Endothelial cell of umbilical vein (primary cell): ENCODE measurements around the gene CENPA.

Experiments
- EZH2 ChIP-seq: IDR thresholded peaks from 2 replicates; pipeline ENCODE4 v1.6.1; 2012; ENCODE audit warnings: borderline replicate concordance, low read depth, mild to moderate bottlenecking, moderate library complexity, low read length, inconsistent platforms; ENCODE audit not compliant: severe bottlenecking
- TF ChIP-seq, protein P1 (sequence below), 2 donors: IDR thresholded peaks; 1 replicate in 1 of 2; 2 replicates in 1 of 2; pipeline ENCODE4 v1.5.1; 2011; ENCODE audit warnings: low read length in 2 of 2, mild to moderate bottlenecking in 2 of 2, moderate library complexity in 2 of 2, control low read depth in 1 of 2, inconsistent platforms in 1 of 2, low read depth in 1 of 2; ENCODE audit not compliant: insufficient read depth in 1 of 2; ENCODE audit errors: extremely low read depth in 1 of 2

DNA sequence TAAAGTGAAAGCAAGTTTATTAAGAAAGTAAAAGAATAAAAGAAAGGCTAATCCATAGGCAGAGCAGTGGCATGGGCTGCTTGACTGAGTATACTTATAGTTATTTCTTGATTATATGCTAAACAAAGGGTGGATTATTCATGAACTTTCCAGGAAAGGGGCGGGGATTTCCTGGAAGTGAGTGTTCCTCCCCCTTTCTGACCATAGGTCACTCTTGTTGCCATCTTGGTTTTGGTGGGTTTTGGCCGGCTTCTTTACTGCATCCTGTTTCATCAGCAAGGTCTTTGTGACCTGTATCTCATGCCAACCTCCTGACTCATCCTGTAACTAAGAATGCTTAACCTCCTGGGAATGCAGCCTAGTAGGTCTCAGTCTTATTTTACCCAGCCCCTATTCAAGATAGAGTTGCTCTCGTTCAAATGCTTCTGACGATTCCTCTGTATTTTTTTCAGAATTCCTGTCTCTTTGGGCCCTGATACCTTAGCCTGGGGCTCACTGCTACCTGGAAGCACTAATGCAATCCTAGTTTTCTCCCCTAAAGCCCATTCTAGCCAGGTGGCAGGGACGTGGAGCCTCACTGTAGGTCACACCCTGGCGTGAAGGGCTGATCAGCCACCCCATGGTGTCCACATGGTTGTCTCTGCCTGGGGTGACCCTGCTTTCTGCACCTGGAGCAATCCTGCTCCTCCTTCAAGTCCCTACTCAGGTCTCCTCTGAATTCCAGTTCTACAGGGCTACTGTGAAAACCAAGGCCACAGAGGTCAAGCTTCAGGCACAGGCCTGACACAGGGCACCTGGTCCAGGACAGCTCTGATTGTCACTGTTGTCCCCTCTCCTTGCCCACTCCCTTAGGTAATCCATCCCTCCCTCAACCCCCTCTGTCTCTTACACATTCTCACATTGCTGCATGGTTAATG, 27.7 kb upstream of the CENPA start:
- TF ChIP-seq EZH2 = no peak
- TF ChIP-seq, protein P1, sequence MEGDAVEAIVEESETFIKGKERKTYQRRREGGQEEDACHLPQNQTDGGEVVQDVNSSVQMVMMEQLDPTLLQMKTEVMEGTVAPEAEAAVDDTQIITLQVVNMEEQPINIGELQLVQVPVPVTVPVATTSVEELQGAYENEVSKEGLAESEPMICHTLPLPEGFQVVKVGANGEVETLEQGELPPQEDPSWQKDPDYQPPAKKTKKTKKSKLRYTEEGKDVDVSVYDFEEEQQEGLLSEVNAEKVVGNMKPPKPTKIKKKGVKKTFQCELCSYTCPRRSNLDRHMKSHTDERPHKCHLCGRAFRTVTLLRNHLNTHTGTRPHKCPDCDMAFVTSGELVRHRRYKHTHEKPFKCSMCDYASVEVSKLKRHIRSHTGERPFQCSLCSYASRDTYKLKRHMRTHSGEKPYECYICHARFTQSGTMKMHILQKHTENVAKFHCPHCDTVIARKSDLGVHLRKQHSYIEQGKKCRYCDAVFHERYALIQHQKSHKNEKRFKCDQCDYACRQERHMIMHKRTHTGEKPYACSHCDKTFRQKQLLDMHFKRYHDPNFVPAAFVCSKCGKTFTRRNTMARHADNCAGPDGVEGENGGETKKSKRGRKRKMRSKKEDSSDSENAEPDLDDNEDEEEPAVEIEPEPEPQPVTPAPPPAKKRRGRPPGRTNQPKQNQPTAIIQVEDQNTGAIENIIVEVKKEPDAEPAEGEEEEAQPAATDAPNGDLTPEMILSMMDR (IDR thresholded peaks at IDR 0.05; ENCODE audit: extremely low read depth in 1 of 2, insufficient read depth in 1 of 2, low read depth in 1 of 2, low read length in 2 of 2) = no peak
